Measurements from ENCODE around the gene TRAK1.

TRAK1 gene

GRCh38 chr3:42088803-42089530 lies 2.2 kb upstream of the TRAK1 start:
- H3K4me3 ChIP-seq (ENCODE audit: low read length) = no peak overlapping the region
- no peak overlapping the region for H3K9ac ChIP-seq (ENCODE audit: low read depth, low read length)
- H3K4me2 ChIP-seq (ENCODE audit: low read length) = no peak overlapping the region
- H3K9me3 ChIP-seq (replicated peaks; ENCODE audit: low read length) = no peaks in the 10 kb centered on the region
- peaks cover 14% of the 10 kb centered on the region for H3K36me3 ChIP-seq (ENCODE audit: insufficient read depth, low read length)
- H3K27me3 ChIP-seq (ENCODE audit: control insufficient read depth, insufficient read depth, low read length) = no peaks in the 10 kb centered on the region
- peaks cover 24% of the 10 kb centered on the region for H3K4me1 ChIP-seq (ENCODE audit: control insufficient read depth, insufficient read depth, low read length)

- Histone ChIP-seq H3K36me3 (ENCODE audit: insufficient read depth, low read length) (peaks cover 17% of the 10 kb centered on the region), H3K4me1 (ENCODE audit: control insufficient read depth, insufficient read depth, low read length) (peaks cover 30% of the 10 kb centered on the region), H3K9ac (ENCODE audit: low read depth, low read length) (peak overlapping the region; percentile 78), H3K4me2 (ENCODE audit: low read length) (peak overlapping the region; percentile 86), H3K27me3 (ENCODE audit: control insufficient read depth, insufficient read depth, low read length) (no peaks in the 10 kb centered on the region), H3K9me3 (replicated peaks; ENCODE audit: low read length) (no peaks in the 10 kb centered on the region), H3K4me3 (ENCODE audit: low read length) (peak overlapping the region; percentile 64)
These were observed 849 bp downstream of the TRAK1 start for GRCh38 chr3:42092006-42092405.

GRCh38 chr3:42094128-42094527 lies 3.0 kb downstream of the TRAK1 start:
- Histone ChIP-seq H3K9ac (ENCODE audit: low read depth, low read length) (no peak overlapping the region), H3K27me3 (ENCODE audit: control insufficient read depth, insufficient read depth, low read length) (no peaks in the 10 kb centered on the region), H3K9me3 (replicated peaks; ENCODE audit: low read length) (no peaks in the 10 kb centered on the region), H3K4me3 (ENCODE audit: low read length) (no peak overlapping the region), H3K4me1 (ENCODE audit: control insufficient read depth, insufficient read depth, low read length) (peaks cover 49% of the 10 kb centered on the region), H3K4me2 (ENCODE audit: low read length) (no peak overlapping the region), H3K36me3 (ENCODE audit: insufficient read depth, low read length) (peaks cover 14% of the 10 kb centered on the region)

- H3K27me3 ChIP-seq (ENCODE audit: control insufficient read depth, insufficient read depth, low read length) = no peaks in the 10 kb centered on the region
- H3K36me3 ChIP-seq (ENCODE audit: insufficient read depth, low read length) = peaks cover 14% of the 10 kb centered on the region
- H3K4me1 ChIP-seq (ENCODE audit: control insufficient read depth, insufficient read depth, low read length) = peaks cover 55% of the 10 kb centered on the region
- no peak overlapping the region for H3K4me3 ChIP-seq (ENCODE audit: low read length)
- no peak overlapping the region for H3K4me2 ChIP-seq (ENCODE audit: low read length)
- no peaks in the 10 kb centered on the region for H3K9me3 ChIP-seq (replicated peaks; ENCODE audit: low read length)
- no peak overlapping the region for H3K9ac ChIP-seq (ENCODE audit: low read depth, low read length)
These were observed 3.7 kb downstream of the TRAK1 start for GRCh38 chr3:42094691-42095391.

GRCh38 chr3:42095540-42095939 lies 4.4 kb downstream of the TRAK1 start:
- H3K4me2 ChIP-seq (ENCODE audit: low read length) = no peak overlapping the region
- peaks cover 51% of the 10 kb centered on the region for H3K4me1 ChIP-seq (ENCODE audit: control insufficient read depth, insufficient read depth, low read length)
- H3K27me3 ChIP-seq (ENCODE audit: control insufficient read depth, insufficient read depth, low read length) = no peaks in the 10 kb centered on the region
- peaks cover 10% of the 10 kb centered on the region for H3K36me3 ChIP-seq (ENCODE audit: insufficient read depth, low read length)
- H3K4me3 ChIP-seq (ENCODE audit: low read length) = no peak overlapping the region
- H3K9ac ChIP-seq (ENCODE audit: low read depth, low read length) = no peak overlapping the region
- no peaks in the 10 kb centered on the region for H3K9me3 ChIP-seq (replicated peaks; ENCODE audit: low read length)

- Histone ChIP-seq H3K9me3 (replicated peaks; ENCODE audit: low read length) (no peaks in the 10 kb centered on the region), H3K36me3 (ENCODE audit: insufficient read depth, low read length) (peaks cover 6% of the 10 kb centered on the region), H3K4me2 (ENCODE audit: low read length) (peak overlapping the region; percentile 55), H3K9ac (ENCODE audit: low read depth, low read length) (peak overlapping the region; percentile 10), H3K27me3 (ENCODE audit: control insufficient read depth, insufficient read depth, low read length) (no peaks in the 10 kb centered on the region), H3K4me1 (ENCODE audit: control insufficient read depth, insufficient read depth, low read length) (peaks cover 48% of the 10 kb centered on the region), H3K4me3 (ENCODE audit: low read length) (peak overlapping the region; percentile 10)
These were observed 5.8 kb downstream of the TRAK1 start for GRCh38 chr3:42096796-42097565.

- H3K4me2 ChIP-seq (ENCODE audit: low read length) = peak overlapping the region; percentile 55
- peaks cover 46% of the 10 kb centered on the region for H3K4me1 ChIP-seq (ENCODE audit: control insufficient read depth, insufficient read depth, low read length)
These were observed 6.4 kb downstream of the TRAK1 start for GRCh38 chr3:42097566-42097946.

GRCh38 chr3:42098171-42098570 lies 7.0 kb downstream of the TRAK1 start:
- H3K9me3 ChIP-seq (replicated peaks; ENCODE audit: low read length) = no peaks in the 10 kb centered on the region
- H3K27me3 ChIP-seq (ENCODE audit: control insufficient read depth, insufficient read depth, low read length) = no peaks in the 10 kb centered on the region
- H3K9ac ChIP-seq (ENCODE audit: low read depth, low read length) = no peak overlapping the region
- no peak overlapping the region for H3K4me3 ChIP-seq (ENCODE audit: low read length)
- H3K4me2 ChIP-seq (ENCODE audit: low read length) = no peak overlapping the region
- peaks cover 43% of the 10 kb centered on the region for H3K4me1 ChIP-seq (ENCODE audit: control insufficient read depth, insufficient read depth, low read length)
- peaks cover 2% of the 10 kb centered on the region for H3K36me3 ChIP-seq (ENCODE audit: insufficient read depth, low read length)

More at GRCh38 chr3:42097566-42097946, 6.4 kb downstream of the TRAK1 start:
- Histone ChIP-seq H3K27me3 (ENCODE audit: control insufficient read depth, insufficient read depth, low read length) (no peaks in the 10 kb centered on the region), H3K9ac (ENCODE audit: low read depth, low read length) (peak overlapping the region; percentile 10), H3K36me3 (ENCODE audit: insufficient read depth, low read length) (peaks cover 2% of the 10 kb centered on the region), H3K9me3 (replicated peaks; ENCODE audit: low read length) (no peaks in the 10 kb centered on the region), H3K4me3 (ENCODE audit: low read length) (no peak overlapping the region)

- H3K27me3 ChIP-seq (ENCODE audit: control insufficient read depth, insufficient read depth, low read length) = no peaks in the 10 kb centered on the region
- H3K9me3 ChIP-seq (replicated peaks; ENCODE audit: low read length) = no peaks in the 10 kb centered on the region
- H3K4me3 ChIP-seq (ENCODE audit: low read length) = no peak overlapping the region
- H3K4me1 ChIP-seq (ENCODE audit: control insufficient read depth, insufficient read depth, low read length) = peaks cover 42% of the 10 kb centered on the region
- H3K9ac ChIP-seq (ENCODE audit: low read depth, low read length) = peak overlapping the region; percentile 16
- H3K36me3 ChIP-seq (ENCODE audit: insufficient read depth, low read length) = peaks cover 2% of the 10 kb centered on the region
- H3K4me2 ChIP-seq (ENCODE audit: low read length) = no peak overlapping the region
These were observed 8.0 kb downstream of the TRAK1 start for GRCh38 chr3:42099020-42099765.

- Histone ChIP-seq H3K36me3 (ENCODE audit: insufficient read depth, low read length) (no peaks in the 10 kb centered on the region), H3K27me3 (ENCODE audit: control insufficient read depth, insufficient read depth, low read length) (no peaks in the 10 kb centered on the region), H3K4me3 (ENCODE audit: low read length) (no peak overlapping the region), H3K9ac (ENCODE audit: low read depth, low read length) (no peak overlapping the region), H3K9me3 (replicated peaks; ENCODE audit: low read length) (no peaks in the 10 kb centered on the region), H3K4me2 (ENCODE audit: low read length) (peak overlapping the region; percentile 5), H3K4me1 (ENCODE audit: control insufficient read depth, insufficient read depth, low read length) (peaks cover 42% of the 10 kb centered on the region)
These were observed 9.9 kb downstream of the TRAK1 start for GRCh38 chr3:42101048-42101447.

- Histone ChIP-seq H3K4me3 (ENCODE audit: low read length) (no peak overlapping the region), H3K27me3 (ENCODE audit: control insufficient read depth, insufficient read depth, low read length) (no peaks in the 10 kb centered on the region), H3K4me1 (ENCODE audit: control insufficient read depth, insufficient read depth, low read length) (peaks cover 41% of the 10 kb centered on the region), H3K36me3 (ENCODE audit: insufficient read depth, low read length) (no peaks in the 10 kb centered on the region), H3K9me3 (replicated peaks; ENCODE audit: low read length) (no peaks in the 10 kb centered on the region), H3K9ac (ENCODE audit: low read depth, low read length) (no peak overlapping the region), H3K4me2 (ENCODE audit: low read length) (peak overlapping the region; percentile 5)
These were observed 10.3 kb downstream of the TRAK1 start for GRCh38 chr3:42101481-42101880.

Data from skeletal muscle satellite cell (primary cell).